Gastrocnemius medialis (tissue), 4 donors: ENCODE measurements around the gene THOP1. TPM values are rescaled to one million over a fixed set of nuclear protein-coding genes. Genes with fewer than 3 reads are reported as not detected.
A peak's percentile ranks its signal among the peaks of the same experiment; 100 is the strongest.
"Not testable (repeated sequence)": the region's sequence is repeated elsewhere in the genome, so short reads cannot be mapped to it uniquely, and the experiment has no call there.

Source experiments
- ATAC-seq, 2 donors: fragments of 150-250 bp; one replicate each; pipeline ENCODE4 v1.9.1; 2016
- DNase-seq, 2 donors: peaks; one replicate each; pipeline ENCODE4 v3.0.0-alpha.2; 2019
- H3K27ac ChIP-seq, 4 donors: fragments of 200-600 bp; sonication (generic); 1 replicate in 1 of 4; 2 replicates in 3 of 4; pipeline ENCODE4 v1.5.1; 2016 to 2018; ENCODE audit warnings: mild to moderate bottlenecking in 2 of 4, moderate library complexity in 1 of 4
- H3K27me3 ChIP-seq, 3 donors: fragments of 200-600 bp; sonication (generic) in 2 of 3; 1 replicate in 1 of 3; 2 replicates in 2 of 3; pipeline versions ENCODE4 v1.5.1 to v1.6.0; 2016 to 2019; ENCODE audit warnings: mild to moderate bottlenecking in 1 of 3, moderate library complexity in 1 of 3
- H3K36me3 ChIP-seq, 2 donors: fragments of 200-600 bp; sonication (generic) in 1 of 2; one replicate each; pipeline ENCODE4 v1.5.1; 2017 to 2018
- H3K4me1 ChIP-seq, 2 donors: fragments of 200-600 bp; sonication (generic) in 1 of 2; one replicate each; pipeline ENCODE4 v1.5.1; 2016 to 2017; ENCODE audit warnings: mild to moderate bottlenecking in 2 of 2
- H3K4me3 ChIP-seq, 4 donors: fragments of 200-600 bp; sonication (generic) in 3 of 4; 1 replicate in 1 of 4; 2 replicates in 3 of 4; pipeline ENCODE4 v1.5.1; 2016 to 2019; ENCODE audit warnings: mild to moderate bottlenecking in 2 of 4
- H3K9me3 ChIP-seq, 3 donors: fragments of 200-600 bp; sonication (generic) in 2 of 3; 1 replicate in 1 of 3; 2 replicates in 2 of 3; pipeline ENCODE4 v1.5.1; 2016 to 2019
- CTCF ChIP-seq, 5 experiments: fragments of 450-650 bp in 3 of 5; fragments of 200-600 bp in 2 of 5; sonication (generic) in 2 of 5; IDR thresholded peaks in 4 of 5; conservative IDR thresholded peaks in 1 of 5; 1 replicate in 4 of 5; 2 replicates in 1 of 5; pipeline ENCODE4 v1.5.1; 2016 to 2019; ENCODE audit warnings: antibody characterized with exemption in 5 of 5, mild to moderate bottlenecking in 3 of 5, moderate library complexity in 3 of 5
- POLR2A ChIP-seq, 2 donors: fragments of 450-650 bp; IDR thresholded peaks; one replicate each; pipeline ENCODE4 v1.6.1; 2017; ENCODE audit warnings: antibody characterized with exemption in 2 of 2, mild to moderate bottlenecking in 2 of 2, moderate library complexity in 2 of 2
- in situ Hi-C, 4 donors: fragments of 200-750 bp; cut with MboI; loops; one replicate each; pipeline versions ENCODE4 v1.15.0 to v1.8.0; 2017; ENCODE audit warnings: low sequenced_read_pairs in 4 of 4
- intact Hi-C: fragments of 100-400 bp; cut with DNase I; formaldehyde crosslinking; loops from one replicate; pipeline ENCODE4 v1.15.1; 2023; ENCODE audit warnings: low total_unique reads
- total RNA-seq, 4 donors: library from RNA; depleted of rRNA; stranded (reverse); fragments of >200 nt; gene quantifications; one replicate each; pipeline versions ENCODE4 v1.1.0 to v1.2.3, GENCODE V29; 2016

THOP1 gene
- total RNA-seq, 4 donors from 2014 or later: 31.5 to 114 (median 73.0) TPM

- Histone ChIP-seq H3K4me1 (peaks cover 0 to under 1% of the 10 kb centered on the region in 2 donors), H3K27me3 (no peaks in the 10 kb centered on the region), H3K4me3 (no peak overlapping the region), H3K36me3 (peaks cover 0 to 3% of the 10 kb centered on the region in 2 donors), H3K9me3 (no peaks in the 10 kb centered on the region), H3K27ac (no peak overlapping the region)
- intact Hi-C loops: no loop called here
- TF ChIP-seq CTCF (IDR thresholded peaks at IDR 0.05 in 4 of 5, conservative IDR thresholded peaks at IDR 0.05 in 1 of 5): no peak
- TF ChIP-seq POLR2A (IDR thresholded peaks at IDR 0.05): no peak
- in situ Hi-C loops: no loop called here
- DNase-seq (no peak), ATAC-seq (no peak)
Measured at GRCh38 chr19:2815191-2815614, 29.9 kb downstream of the THOP1 start.

GRCh38 chr19:2815923-2816322 is 30.6 kb downstream of the THOP1 start:
- no peak for TF ChIP-seq POLR2A (IDR thresholded peaks at IDR 0.05)
- TF ChIP-seq CTCF (IDR thresholded peaks at IDR 0.05 in 4 of 5, conservative IDR thresholded peaks at IDR 0.05 in 1 of 5): no peak
- Histone ChIP-seq H3K27me3 (no peaks in the 10 kb centered on the region), H3K9me3 (no peaks in the 10 kb centered on the region), H3K4me3 (no peak overlapping the region), H3K36me3 (no peaks in the 10 kb centered on the region), H3K4me1 (peaks cover 0 to 8% of the 10 kb centered on the region in 2 donors), H3K27ac (no peak overlapping the region)
- in situ Hi-C loops: no loop called here
- intact Hi-C loops: no loop called here
- DNase-seq: no peak
- no peak for ATAC-seq

- H3K9me3 ChIP-seq: no peaks in the 10 kb centered on the region
- no peaks in the 10 kb centered on the region for H3K36me3 ChIP-seq
- no peak overlapping the region for H3K4me3 ChIP-seq
- H3K4me1 ChIP-seq: peaks cover 0 to 8% of the 10 kb centered on the region in 2 donors
- TF ChIP-seq CTCF (IDR thresholded peaks at IDR 0.05 in 4 of 5, conservative IDR thresholded peaks at IDR 0.05 in 1 of 5) (no peak), POLR2A (IDR thresholded peaks at IDR 0.05) (no peak)
- no peaks in the 10 kb centered on the region for H3K27me3 ChIP-seq
- DNase-seq (no peak), ATAC-seq (no peak)
- no peak overlapping the region for H3K27ac ChIP-seq
- intact Hi-C loops: no loop called here
- in situ Hi-C loops: no loop called here
Measured at GRCh38 chr19:2816641-2817040, 31.3 kb downstream of the THOP1 start.

GRCh38 chr19:2817237-2817829 is 32.0 kb downstream of the THOP1 start:
- in situ Hi-C loops, H3K4me3 ChIP-seq, H3K27me3 ChIP-seq, H3K27ac ChIP-seq, H3K9me3 ChIP-seq, H3K36me3 ChIP-seq, ATAC-seq, intact Hi-C loops, H3K4me1 ChIP-seq, DNase-seq: not testable (repeated sequence)

- Histone ChIP-seq H3K4me1 (peaks cover 0 to 8% of the 10 kb centered on the region in 2 donors), H3K4me3 (peak within 1 kb of the TSS; percentile 64 to 83 (median 74)), H3K27ac (peak within 1 kb of the TSS; percentile 36 to 78 (median 62)), H3K27me3 (no peaks in the 10 kb centered on the region), H3K36me3 (peaks cover 0 to 14% of the 10 kb centered on the region in 2 donors), H3K9me3 (no peaks in the 10 kb centered on the region)
- in situ Hi-C loops (loop anchor here in 1 of 4 donors (10.0 kb wide), 1 partner anchor 55 kb away; no protein-coding TSS in a partner anchor), intact Hi-C loops (loop anchor here (1.0 kb wide), 2 partner anchors 22 to 34 kb away; partner anchors contain the start of genes THOP1 and ZNF555)
- DNase-seq (peak; percentile 93 to 95), ATAC-seq (peak; percentile 91 to 95)
- TF ChIP-seq CTCF (IDR thresholded peaks at IDR 0.05 in 4 of 5, conservative IDR thresholded peaks at IDR 0.05 in 1 of 5) (peak; percentile 97), POLR2A (IDR thresholded peaks at IDR 0.05) (peak in 1 of 2 donors; percentile 35)
Measured at GRCh38 chr19:2819540-2820111, 34.3 kb downstream of the THOP1 start, which contains the start of gene ZNF554. ZNF554 (plus strand) TSS chr19:2819868; CDS start chr19:2820072, 204 bp downstream.
